Esophagus squamous epithelium (tissue), 4 donors: ENCODE data around the gene MRPL55.

Experiments
- POLR2A ChIP-seq, 4 donors: fragments of 450-650 bp; IDR thresholded peaks; one replicate each; pipeline ENCODE4 v1.6.1; 2017; ENCODE audit warnings: antibody characterized with exemption in 4 of 4, mild to moderate bottlenecking in 4 of 4, moderate library complexity in 3 of 4
- TF ChIP-seq, protein P1 (sequence below), 6 experiments: fragments of 450-650 bp in 4 of 6; fragments of 200-600 bp in 2 of 6; sonication (generic) in 2 of 6; IDR thresholded peaks; one replicate each; pipeline ENCODE4 v1.5.1; 2016 to 2019; ENCODE audit warnings: antibody characterized with exemption in 6 of 6, mild to moderate bottlenecking in 4 of 6, moderate library complexity in 4 of 6

- TF ChIP-seq POLR2A (IDR thresholded peaks at IDR 0.05): no peak
- TF ChIP-seq, protein P1, sequence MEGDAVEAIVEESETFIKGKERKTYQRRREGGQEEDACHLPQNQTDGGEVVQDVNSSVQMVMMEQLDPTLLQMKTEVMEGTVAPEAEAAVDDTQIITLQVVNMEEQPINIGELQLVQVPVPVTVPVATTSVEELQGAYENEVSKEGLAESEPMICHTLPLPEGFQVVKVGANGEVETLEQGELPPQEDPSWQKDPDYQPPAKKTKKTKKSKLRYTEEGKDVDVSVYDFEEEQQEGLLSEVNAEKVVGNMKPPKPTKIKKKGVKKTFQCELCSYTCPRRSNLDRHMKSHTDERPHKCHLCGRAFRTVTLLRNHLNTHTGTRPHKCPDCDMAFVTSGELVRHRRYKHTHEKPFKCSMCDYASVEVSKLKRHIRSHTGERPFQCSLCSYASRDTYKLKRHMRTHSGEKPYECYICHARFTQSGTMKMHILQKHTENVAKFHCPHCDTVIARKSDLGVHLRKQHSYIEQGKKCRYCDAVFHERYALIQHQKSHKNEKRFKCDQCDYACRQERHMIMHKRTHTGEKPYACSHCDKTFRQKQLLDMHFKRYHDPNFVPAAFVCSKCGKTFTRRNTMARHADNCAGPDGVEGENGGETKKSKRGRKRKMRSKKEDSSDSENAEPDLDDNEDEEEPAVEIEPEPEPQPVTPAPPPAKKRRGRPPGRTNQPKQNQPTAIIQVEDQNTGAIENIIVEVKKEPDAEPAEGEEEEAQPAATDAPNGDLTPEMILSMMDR (IDR thresholded peaks at IDR 0.05): no peak
Observed at GRCh38 chr1:228066416-228066815, 42.7 kb downstream of the MRPL55 start.
